HG03469 (cell line): ENCODE results near the gene POLDIP3.
"Not testable (repeated sequence)": the region's sequence is repeated elsewhere in the genome, so short reads cannot be mapped to it uniquely, and the experiment has no call there.

Source experiments
- ATAC-seq: cut with Tn5 transposase; IDR thresholded peaks from one replicate; pipeline ENCODE4 v1.9.1; 2021; ENCODE audit warnings: mild to moderate bottlenecking, moderate library complexity, moderate number of reproducible peaks; ENCODE audit not compliant: unreplicated experiment

Gene POLDIP3

GRCh38 chr22:42587588-42588175 lies 27.0 kb downstream of the POLDIP3 start:
- ATAC-seq = no peak

DNA sequence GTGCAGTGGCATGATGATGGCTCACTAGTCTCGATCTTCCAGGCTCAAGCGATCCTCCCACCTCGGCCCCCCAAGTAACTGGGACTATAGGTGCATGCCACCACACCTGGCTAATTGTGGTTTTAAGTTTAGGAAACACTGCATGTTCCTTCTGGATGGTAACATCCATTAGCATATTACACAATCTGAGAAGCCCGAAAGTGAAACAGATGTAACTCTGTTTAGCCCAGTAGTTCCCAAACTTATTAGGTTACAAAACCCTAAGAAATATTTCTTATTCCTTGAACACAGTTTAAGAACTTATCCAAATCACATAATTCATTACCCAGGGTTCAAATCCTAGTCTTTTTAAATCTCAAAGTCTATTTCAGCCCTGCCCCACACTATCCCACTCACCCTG lies 28.3 kb downstream of the POLDIP3 start:
- no peak for ATAC-seq

GRCh38 chr22:42585096-42585495 lies 29.6 kb downstream of the POLDIP3 start:
- ATAC-seq = no peak

DNA sequence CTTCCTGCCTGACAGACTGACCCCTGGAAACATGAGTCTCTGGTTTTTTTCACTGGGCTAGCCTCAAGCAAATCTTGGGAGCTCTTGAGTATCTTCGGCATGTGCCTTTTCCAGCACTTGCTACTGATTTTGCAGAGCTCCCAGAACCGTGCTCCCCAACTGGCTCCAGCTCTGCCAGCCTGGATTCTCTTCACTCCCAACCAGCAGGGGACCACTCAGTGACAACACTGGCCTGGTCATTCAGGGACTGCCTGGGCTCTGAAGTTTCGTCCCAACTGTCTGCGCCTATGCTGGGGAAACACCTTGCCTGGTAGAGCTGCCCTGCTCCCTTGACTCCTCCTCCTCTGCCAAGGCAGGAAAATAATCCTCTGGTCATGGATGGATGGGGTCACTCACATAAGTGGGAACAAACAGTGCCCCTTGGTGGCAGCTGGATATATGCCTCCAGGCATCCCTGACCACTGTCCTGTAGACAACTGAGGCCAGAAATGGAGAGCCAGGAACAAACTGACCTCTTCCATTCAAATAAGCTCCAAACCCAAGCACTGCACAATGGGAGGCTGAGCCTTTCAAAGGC lies 30.2 kb downstream of the POLDIP3 start:
- ATAC-seq = no peak

- no peak for ATAC-seq
Observed at GRCh38 chr22:42582987-42583386, 31.7 kb downstream of the POLDIP3 start.

GRCh38 chr22:42581762-42582716 lies 32.6 kb downstream of the POLDIP3 start:
- no peak for ATAC-seq

- not testable (repeated sequence) for ATAC-seq
Observed at GRCh38 chr22:42581194-42581761, 33.4 kb downstream of the POLDIP3 start.

DNA sequence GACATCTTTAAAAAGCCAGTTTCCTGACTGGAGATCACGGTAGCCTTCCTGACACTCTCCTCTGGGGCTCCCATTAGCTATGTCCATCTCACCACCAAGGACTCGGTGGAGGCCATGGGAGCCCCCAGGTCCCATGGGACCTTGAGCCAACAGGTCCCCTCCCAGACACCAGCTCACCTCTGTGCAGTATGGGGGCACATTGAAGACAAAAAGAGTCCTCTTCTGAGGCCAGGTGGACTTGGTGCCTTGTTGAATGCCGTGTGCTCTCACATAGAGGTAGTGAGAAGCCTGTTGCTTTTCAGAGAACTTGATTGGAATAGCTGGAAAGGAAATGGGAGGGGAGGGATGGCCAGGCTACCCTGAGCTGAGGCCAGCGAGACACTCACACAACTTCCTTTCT lies 34.6 kb downstream of the POLDIP3 start:
- not testable (repeated sequence) for ATAC-seq

- ATAC-seq = no peak
Observed at GRCh38 chr22:42577623-42578240, 37.0 kb downstream of the POLDIP3 start.

DNA sequence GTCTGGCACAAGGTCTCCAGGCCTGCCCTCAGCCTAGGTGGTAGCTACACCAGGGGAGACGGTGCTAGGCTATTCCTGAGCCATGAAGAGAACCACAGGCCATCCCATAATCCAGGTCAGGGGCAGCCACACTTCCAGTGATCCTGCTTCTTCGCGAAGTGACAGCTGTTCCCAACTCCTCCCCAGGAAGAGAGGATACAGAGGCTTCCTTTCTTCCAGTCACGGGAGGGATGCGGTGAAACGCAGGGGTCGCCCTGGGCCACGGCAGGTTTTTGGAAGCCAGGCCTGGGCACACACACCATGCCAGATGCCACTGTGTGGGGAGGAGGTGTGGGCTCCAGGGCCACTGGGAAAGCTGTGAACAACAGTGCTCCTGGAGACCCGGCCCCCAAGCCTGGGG lies 37.5 kb downstream of the POLDIP3 start:
- not testable (repeated sequence) for ATAC-seq

- not testable (repeated sequence) for ATAC-seq
Observed at GRCh38 chr22:42575996-42576574, 38.6 kb downstream of the POLDIP3 start.

DNA sequence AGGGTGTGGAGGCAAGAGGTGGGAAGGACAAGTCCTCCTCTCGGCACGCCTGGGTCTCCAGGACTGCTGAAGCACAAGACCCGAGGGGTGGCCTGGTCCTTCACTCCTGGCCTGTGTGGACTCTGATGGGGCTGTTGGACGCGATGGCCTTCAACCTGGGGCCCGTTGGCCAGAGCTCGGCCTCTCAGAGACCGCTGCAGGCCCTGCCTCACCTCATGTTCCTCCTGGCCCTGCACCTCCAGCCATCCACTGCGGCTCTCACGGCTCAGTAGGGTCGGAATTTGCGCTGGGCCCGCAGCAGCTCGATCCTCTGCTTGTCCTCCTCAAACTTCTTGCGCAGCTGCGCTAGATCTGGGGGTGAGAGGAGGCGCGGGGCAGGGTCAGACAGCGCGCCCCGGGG lies 40.2 kb downstream of the POLDIP3 start:
- not testable (repeated sequence) for ATAC-seq

GRCh38 chr22:42574046-42574445 lies 40.6 kb downstream of the POLDIP3 start:
- not testable (repeated sequence) for ATAC-seq

GRCh38 chr22:42571068-42571467 lies 43.6 kb downstream of the POLDIP3 start:
- not testable (repeated sequence) for ATAC-seq

DNA sequence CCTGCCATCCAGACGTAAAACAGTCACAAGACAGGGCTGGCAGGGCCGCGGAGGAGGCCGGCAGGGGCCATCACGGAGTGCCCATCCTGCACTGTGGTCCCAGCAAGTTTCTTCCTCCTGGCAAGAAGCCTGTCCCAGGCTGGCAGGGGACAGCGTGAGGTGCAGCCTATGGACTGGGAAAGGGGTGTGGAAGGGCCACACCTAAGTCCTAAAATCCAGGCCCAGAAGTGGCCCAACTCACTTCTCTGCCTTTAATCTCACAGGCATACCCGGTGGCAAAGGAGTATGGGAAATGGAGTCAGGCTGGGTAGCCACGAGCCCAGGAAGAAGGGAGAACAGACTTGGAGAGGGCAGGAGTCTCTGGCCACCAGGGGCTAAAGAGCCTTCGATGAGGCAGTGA lies 44.1 kb downstream of the POLDIP3 start:
- not testable (repeated sequence) for ATAC-seq

DNA sequence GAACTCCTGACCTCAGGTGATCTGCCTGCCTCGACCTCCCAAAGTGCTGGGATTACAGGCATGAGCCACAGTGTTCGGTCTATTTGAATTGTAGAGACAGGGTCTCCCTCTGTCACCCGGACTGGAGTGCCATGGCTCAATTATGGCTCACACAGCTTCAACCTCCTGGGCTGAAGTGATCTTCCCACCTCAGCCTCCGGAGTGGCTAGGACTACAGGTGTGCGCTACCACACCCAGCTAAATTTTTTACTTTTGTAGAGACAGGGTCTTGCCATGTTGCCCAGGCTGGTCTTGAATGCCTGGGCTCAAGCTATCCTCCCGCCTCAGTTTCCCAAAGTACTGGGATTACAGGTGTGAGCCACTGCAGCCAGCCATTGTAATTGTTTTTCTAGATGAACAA lies 46.7 kb downstream of the POLDIP3 start:
- ATAC-seq = not testable (repeated sequence)

DNA sequence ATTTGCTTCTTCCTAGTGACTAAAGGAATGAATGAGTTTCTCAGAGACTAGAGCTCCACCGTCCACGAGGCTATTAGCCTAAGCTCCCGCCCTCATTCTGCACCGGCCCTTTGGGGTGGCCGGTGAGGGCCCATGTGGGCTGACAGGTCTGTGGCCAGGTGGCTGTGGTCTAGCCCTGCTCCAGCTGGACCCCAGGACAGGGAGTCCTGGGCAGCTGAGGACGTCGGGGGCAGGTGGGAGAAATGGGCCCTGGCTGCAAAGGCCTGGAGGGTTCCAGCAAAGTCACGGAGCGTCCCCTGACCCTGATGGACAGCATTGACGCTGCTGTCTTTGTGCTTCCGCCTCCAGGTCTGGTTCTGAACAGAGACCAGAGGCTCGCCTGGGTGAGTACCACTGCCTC lies 48.7 kb downstream of the POLDIP3 start:
- ATAC-seq = no peak

DNA sequence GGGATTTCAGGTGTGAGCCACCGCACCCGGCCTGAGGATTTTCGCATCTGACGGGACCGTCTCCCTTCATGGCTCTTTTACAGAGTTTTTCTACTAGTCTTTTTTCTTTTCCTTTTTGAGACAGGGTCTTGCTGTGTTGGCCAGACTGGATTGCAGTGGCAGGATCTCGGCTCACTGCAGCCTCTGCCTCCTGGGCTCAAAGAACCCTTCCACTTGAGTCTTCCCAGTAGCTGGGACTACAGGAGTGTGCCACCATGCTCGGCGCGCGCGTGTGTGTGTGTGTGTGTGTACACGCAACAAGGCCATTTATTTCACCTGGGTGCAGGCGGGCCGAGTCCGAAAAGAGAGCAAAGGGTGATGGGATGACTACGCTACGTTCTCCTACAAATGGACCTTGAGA lies 50.0 kb downstream of the POLDIP3 start:
- ATAC-seq = no peak

DNA sequence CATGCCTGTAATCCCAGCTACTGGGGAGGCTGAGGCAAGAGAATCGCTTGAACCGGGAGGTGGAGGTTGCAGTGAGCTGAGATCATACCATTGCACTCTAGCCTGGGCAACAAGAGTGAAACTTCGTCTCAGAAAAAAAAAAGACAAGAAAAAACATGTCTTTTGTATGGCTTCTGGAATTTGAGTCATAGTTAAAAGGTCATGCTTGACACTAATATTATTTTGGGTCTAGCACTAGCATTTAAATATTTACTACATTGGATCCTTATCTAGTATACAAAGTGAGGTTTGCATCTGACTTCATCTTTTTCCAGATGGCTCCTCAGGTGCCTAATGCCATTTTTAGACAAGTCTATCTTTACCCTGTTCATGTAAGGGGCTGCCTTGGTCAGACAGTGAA lies 50.7 kb downstream of the POLDIP3 start:
- not testable (repeated sequence) for ATAC-seq

DNA sequence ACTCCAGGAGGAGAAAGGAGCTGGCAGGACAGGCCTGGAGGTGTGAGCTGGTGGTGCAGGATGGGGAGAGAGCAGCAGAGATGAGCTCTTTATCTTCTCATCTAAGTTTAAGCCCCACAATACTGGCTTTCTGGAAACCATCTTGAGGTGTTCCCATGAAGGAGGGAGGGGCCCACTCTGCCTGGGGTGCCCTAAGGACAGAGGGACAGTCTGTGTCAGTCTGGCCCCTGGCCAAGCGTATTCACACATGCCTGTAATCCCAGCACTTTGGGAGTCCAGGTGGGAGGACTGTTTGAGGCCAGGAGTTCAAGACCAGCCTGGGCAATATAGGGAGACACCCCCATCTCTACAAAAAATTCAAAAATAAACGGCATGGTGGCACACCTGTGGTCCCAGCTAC lies 52.0 kb downstream of the POLDIP3 start:
- ATAC-seq = no peak

- no peak for ATAC-seq
Observed at GRCh38 chr22:42562279-42562678, 52.4 kb downstream of the POLDIP3 start.
